ENCODE data around the gene CYP27B1.

The CYP27B1 gene

GRCh38 chr12:57741844-57742738 lies 24.8 kb downstream of the CYP27B1 start:
- Mint-ChIP-seq H3K9me3 (no peaks in the 10 kb centered on the region), H3K36me3 (ENCODE audit: low read depth) (peaks cover 16% of the 10 kb centered on the region), H3K4me1 (peaks cover 23% of the 10 kb centered on the region), H3K27me3 (ENCODE audit: low read depth) (peaks cover 46% of the 10 kb centered on the region), H3K4me3 (peak overlapping the region in 2 of 3 experiments; percentile 31 to 58), H3K27ac (no peak overlapping the region)
- no peak for TF ChIP-seq CTCF (IDR thresholded peaks at IDR 0.05; ENCODE audit: unreplicated experiment in 3 of 3)

- no peak overlapping the region for H3K27ac Mint-ChIP-seq
- peak overlapping the region in 2 of 3 experiments; percentile 31 to 58 for H3K4me3 Mint-ChIP-seq
- peaks cover 53% of the 10 kb centered on the region for H3K27me3 Mint-ChIP-seq (ENCODE audit: low read depth)
- TF ChIP-seq CTCF (IDR thresholded peaks at IDR 0.05; ENCODE audit: unreplicated experiment in 3 of 3), result no peak
- peaks cover 9% of the 10 kb centered on the region for H3K36me3 Mint-ChIP-seq (ENCODE audit: low read depth)
- H3K9me3 Mint-ChIP-seq, result no peaks in the 10 kb centered on the region
- peaks cover 28% of the 10 kb centered on the region for H3K4me1 Mint-ChIP-seq
Observed at GRCh38 chr12:57741413-57741789, 25.5 kb downstream of the CYP27B1 start.

GRCh38 chr12:57740656-57741412 lies 26.0 kb downstream of the CYP27B1 start:
- H3K36me3 Mint-ChIP-seq (ENCODE audit: low read depth), result peaks cover 3% of the 10 kb centered on the region
- peaks cover 26% of the 10 kb centered on the region for H3K4me1 Mint-ChIP-seq
- no peaks in the 10 kb centered on the region for H3K9me3 Mint-ChIP-seq
- H3K4me3 Mint-ChIP-seq, result peak overlapping the region in 2 of 3 experiments; percentile 31 to 58
- TF ChIP-seq CTCF (IDR thresholded peaks at IDR 0.05; ENCODE audit: unreplicated experiment in 3 of 3), result no peak
- no peak overlapping the region for H3K27ac Mint-ChIP-seq
- H3K27me3 Mint-ChIP-seq (ENCODE audit: low read depth), result peaks cover 59% of the 10 kb centered on the region

GRCh38 chr12:57739914-57740538 lies 26.9 kb downstream of the CYP27B1 start:
- peaks cover 30% of the 10 kb centered on the region for H3K4me1 Mint-ChIP-seq
- TF ChIP-seq CTCF (IDR thresholded peaks at IDR 0.05; ENCODE audit: unreplicated experiment in 3 of 3), result no peak
- peak overlapping the region in 2 of 3 experiments; percentile 8 to 80 for H3K4me3 Mint-ChIP-seq
- H3K36me3 Mint-ChIP-seq (ENCODE audit: low read depth), result no peaks in the 10 kb centered on the region
- peaks cover 67% of the 10 kb centered on the region for H3K27me3 Mint-ChIP-seq (ENCODE audit: low read depth)
- H3K9me3 Mint-ChIP-seq, result no peaks in the 10 kb centered on the region
- no peak overlapping the region for H3K27ac Mint-ChIP-seq

GRCh38 chr12:57739387-57739786 lies 27.5 kb downstream of the CYP27B1 start:
- H3K36me3 Mint-ChIP-seq (ENCODE audit: low read depth), result no peaks in the 10 kb centered on the region
- H3K27ac Mint-ChIP-seq, result peak overlapping the region in 1 of 3 experiments; percentile 35
- H3K4me1 Mint-ChIP-seq, result peaks cover 36% of the 10 kb centered on the region
- H3K9me3 Mint-ChIP-seq, result no peaks in the 10 kb centered on the region
- peaks cover 73% of the 10 kb centered on the region for H3K27me3 Mint-ChIP-seq (ENCODE audit: low read depth)
- peak overlapping the region; percentile 80 to 87 (median 83) for H3K4me3 Mint-ChIP-seq
- no peak for TF ChIP-seq CTCF (IDR thresholded peaks at IDR 0.05; ENCODE audit: unreplicated experiment in 3 of 3)
